Left renal pelvis (tissue), 4 donors: ENCODE measurements around the gene RASL12. TPM values are rescaled to one million over a fixed set of nuclear protein-coding genes. Genes with fewer than 3 reads are reported as not detected.
"Not testable (repeated sequence)": the region's sequence is repeated elsewhere in the genome, so short reads cannot be mapped to it uniquely, and the experiment has no call there.

Source experiments
- DNase-seq, 4 donors: peaks; one replicate each; pipeline ENCODE4 v3.0.0-alpha.2; 2013; ENCODE audit warnings: low read depth in 4 of 4, low spot score in 3 of 4
- polyA plus RNA-seq, 4 donors: library from polyadenylated mRNA; unstranded; fragments of 120-200 nt; gene quantifications; one replicate each; pipeline ENCODE4 v1.2.1, GENCODE V29; 2013; ENCODE audit not compliant: insufficient read length in 4 of 4

The RASL12 gene, protein sequence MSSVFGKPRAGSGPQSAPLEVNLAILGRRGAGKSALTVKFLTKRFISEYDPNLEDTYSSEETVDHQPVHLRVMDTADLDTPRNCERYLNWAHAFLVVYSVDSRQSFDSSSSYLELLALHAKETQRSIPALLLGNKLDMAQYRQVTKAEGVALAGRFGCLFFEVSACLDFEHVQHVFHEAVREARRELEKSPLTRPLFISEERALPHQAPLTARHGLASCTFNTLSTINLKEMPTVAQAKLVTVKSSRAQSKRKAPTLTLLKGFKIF
- polyA plus RNA-seq = 10 to 100 TPM in 1 of 4 donors, 1 to 10 TPM in 3; 6.5 to 11.5 (median 7.5) TPM

DNA sequence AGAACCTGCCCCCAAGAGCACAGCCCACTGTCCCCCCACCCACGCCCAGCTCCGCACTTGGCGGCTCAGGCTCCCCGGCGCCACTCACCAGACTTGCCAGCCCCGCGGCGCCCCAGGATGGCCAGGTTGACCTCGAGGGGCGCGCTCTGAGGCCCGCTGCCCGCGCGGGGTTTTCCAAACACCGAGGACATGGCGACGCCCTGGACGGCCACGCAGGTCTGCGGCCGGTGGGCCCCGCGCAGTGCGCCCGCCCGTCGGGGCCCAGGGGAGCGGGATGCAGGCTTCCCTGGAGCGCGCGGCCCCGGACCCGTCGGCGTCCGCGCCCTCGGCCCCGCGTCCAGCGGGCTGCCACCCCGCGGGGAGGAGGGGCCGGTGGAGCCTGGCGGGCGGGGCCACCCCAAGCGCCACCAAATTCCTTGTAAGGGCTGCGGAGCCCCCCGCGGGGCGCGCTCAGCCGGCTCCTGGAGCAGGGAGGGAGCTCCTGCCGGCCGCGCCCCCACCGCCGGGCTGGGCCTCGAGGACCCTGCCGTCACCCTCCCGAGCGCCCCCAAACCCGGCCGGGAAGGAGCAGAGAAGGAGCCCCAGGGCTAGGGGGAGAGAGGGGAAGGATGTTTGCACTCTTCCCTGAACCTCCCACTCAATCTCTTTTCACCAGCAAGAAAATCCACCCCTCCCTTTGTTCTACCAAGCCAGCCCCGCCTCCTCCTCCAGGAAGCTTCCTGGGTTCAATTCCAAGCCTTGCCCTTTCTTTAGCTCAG, at the start of gene RASL12:
Gene RASL12 (minus strand): TSS at position 347 of the 758 bp plus-strand sequence. CDS start 156 bp downstream, at position 191.
- DNase-seq = no peak

DNA sequence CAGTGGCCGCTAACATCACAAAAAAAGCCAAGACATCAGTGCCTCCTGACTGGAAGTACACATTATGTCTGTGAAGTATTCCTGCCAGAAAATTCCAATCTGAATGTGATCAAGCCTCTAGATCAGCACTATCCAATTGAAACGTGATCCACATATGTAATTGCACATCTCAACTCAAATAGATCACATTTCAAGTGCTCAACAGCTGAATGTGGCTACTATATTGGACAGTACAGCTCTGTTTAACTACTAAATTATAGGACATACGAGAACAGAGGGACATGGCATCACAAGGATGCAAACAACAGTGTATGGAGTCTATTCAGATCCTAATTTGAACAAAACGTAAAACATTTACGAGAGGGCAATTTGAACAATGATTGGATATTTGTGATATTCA, 47.8 kb upstream of the RASL12 start:
- no peak for DNase-seq

DNA sequence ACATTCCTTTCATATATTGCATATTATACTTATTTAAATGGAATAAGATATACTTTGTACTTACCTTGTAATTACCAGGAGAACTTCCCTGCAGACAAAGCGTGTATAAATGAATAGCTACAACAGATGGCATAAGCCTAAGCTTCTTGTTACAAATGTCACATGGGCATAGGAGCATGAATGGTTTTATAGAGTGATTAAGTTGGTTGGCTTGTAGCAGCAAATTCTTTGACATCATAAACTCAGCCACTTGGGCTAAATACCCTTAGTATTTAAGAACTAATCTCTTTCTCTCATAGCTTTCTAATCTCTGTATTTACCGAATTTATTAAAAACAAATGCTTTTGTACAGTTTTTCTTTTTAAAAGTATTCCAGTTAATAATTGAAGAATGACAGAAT, 47.3 kb upstream of the RASL12 start, which contains the start of gene UBAP1L:
Gene UBAP1L (minus strand): TSS at position 115 of the 400 bp plus-strand sequence. CDS start 8,985 bp downstream, outside the sequence.
- DNase-seq = no peak

DNA sequence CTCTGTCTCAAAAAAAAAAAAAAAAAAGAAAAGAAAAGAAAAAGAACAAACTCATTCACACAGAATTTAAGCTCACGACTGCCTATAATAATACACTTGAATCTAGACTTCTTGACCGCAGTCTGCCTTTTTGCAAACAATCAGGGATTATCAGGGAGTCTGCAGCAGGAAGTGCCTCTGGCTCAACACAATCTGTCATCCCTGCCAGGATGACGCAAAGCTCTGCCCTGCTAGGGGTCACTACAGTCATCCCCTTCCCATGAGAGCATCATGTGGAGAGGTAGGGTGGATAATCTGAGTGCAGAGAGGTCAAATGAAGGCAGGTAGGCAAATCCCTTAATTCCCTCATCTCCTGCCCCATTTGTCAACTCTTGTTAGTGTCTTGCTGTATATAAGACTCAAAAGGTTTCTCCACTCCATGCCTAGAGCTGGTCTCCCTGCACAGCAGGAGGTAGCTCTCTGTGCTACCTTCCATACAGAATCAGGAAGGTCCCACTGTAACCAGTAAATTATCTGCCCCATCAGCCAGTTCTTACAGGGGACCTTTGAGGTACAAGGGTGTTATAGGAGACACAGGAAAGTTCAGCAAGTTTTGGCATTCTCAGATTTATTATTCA, 43.0 kb upstream of the RASL12 start:
- DNase-seq = no peak

DNA sequence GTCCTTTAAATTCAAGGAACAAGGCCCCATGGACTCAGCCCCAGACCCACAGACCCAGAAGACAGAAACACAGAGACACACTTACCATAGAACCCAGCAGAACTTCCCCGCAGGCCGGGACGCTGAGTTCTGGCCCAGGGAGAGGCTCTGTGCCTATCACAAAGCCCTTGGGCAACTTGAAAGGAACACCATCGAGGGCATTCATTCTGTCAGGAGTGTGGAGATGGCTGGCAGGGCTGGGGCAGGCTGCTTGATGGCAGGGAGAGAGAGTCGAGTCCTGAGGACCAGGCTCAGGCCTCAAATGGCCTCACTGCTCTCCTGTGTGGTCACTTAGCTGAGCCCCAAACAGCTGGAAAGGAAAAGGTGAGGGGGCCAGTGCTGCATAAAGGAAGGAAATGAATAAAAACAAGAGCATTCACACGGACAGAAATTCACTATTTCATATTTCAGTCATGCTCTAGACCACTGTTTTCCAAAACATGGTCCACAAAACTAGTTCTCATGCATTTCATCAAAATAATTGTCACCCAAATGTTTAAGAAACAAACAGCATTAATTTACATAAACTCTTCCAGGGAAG, 38.3 kb upstream of the RASL12 start:
- no peak for DNase-seq

DNA sequence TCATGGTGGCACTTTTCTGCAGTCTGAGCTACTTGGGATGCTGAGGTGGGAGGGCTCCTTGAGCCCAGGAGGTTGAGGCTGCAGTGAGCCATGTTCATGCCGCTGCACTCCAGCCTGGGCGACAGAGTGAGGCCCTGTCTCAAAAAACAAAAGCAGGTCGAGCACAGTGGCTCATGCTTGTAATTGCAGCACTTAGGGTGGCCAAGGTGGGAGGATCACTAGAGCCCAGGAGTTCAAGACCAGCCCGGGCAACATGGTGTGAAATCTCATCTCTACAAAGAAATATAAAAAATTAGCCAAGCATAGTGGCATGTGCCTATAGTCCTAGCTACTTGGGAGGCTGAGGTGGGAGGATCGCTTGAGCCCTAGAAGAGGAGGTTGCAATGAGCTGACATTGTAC, 37.2 kb upstream of the RASL12 start:
- no peak for DNase-seq

DNA sequence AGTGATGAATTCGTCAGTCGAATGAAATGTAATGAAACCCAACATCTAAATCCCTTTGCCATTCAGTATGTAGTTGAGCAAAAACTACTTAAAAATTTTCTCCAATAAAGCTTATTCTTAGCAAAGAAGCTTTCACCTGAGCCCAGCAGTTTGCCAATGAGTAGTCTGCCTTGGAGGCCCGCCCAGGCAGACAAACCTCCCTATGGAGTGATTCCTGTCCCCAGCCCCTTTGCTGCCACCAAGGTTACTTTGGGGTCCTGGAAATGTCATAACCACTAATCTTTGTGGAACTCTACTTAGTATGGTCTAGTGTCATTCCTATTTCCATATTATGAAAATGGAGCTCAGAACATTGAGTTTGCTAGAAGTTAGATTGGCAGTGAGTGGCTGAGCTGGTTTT, 35.1 kb upstream of the RASL12 start:
- DNase-seq = no peak

DNA sequence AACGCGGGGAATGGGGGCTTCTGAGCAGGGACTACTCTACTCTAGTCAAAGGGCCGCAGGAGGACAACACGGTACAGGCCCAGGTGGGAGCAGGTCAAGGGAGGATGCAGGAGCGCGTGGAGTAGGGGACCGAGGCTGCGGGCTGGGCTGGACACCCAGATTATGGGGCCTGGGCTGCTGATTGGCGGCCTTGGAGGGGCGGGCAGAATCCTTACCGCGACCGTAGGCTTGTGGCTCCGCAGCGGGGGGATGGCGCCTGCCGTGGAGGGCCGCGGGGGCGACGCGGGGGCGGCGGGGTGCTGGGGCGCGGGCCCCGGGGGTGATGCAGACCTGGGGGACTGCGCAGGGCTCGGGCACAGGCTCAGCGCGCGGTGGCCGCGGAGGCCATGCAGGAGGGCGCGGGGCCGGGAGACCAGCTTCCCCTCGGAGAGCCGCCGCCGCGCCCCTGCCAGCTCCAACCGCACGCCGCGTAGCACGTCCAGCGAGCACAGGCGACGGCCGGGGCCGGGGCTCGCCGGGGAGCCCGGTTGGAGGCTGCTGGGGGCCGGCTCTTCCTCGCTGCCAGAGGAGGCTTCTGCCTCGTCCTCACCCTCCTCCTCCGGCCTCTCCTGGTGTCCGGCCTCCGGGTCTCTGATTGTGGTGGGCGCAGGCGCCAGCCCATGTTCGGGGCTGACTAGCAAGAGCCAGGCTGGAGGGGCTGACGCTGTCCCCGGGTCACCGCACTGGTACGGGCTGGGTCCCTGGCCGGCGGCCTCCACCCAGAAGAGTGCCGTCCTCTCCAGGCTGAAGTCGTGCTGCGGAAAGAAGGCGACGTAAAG, 34.3 kb upstream of the RASL12 start:
- no peak for DNase-seq

DNA sequence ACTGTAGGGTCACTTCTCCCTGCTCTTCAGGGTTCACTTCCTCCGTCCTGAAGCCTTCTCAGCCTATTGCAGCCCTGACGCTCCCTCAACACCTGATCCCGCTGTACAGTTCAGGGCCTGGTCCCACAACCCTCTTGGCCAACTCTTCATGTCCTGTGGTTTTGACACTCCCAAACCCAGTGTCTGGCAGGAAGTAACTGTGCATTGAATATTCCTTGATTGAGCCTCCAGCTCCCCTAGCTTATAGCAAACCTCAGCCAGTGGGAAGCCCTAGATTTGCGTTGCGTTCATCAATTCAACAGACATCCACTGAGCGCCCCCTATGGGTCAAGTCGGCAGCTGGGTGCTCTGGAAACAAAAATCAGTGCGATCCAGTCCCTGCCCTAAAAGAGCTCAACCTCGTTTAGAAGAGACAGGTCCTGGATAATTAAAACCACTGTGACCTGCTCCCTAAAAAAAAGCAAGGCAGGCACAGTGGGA, 33.7 kb upstream of the RASL12 start:
- DNase-seq = peak; percentile 53 to 67 (median 66)

DNA sequence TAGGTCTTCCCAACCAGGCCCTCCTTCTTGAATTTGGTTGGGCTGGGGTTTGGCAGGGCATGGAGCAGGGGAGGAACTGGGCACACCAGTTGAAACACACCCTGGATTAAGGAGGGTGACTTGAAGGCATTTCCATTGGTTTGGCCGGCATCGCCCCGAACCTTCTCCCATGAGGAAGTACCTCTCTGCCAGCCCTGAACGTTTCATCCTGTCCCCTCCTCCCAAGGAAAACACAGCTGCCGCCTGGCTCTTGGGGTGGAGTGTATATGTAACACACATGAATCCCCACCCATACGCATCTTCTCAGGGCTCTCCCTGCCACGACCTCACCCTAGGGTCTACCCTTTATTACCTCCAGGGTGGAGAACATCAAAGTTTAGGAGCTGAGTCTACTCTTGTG, 32.7 kb upstream of the RASL12 start:
- DNase-seq = no peak

DNA sequence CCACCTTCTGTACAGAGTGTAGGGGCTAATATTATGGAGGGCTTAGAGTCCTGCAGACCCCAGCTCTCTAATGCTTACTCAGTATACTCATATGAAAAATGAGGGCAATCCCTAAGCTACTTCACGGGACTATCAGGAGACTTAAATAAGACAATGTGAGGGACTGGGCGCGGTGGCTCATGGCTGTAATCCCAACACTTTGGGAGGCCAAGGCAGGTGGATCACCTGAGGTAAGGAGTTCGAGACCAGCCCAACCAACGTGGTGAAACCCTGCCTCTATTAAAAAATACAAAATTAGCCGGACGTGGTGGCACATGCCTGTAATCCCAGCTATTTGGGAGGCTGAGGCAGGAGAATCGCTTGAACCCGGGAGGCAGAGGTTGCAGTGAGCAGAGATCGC, 32.0 kb upstream of the RASL12 start:
- DNase-seq = not testable (repeated sequence)

DNA sequence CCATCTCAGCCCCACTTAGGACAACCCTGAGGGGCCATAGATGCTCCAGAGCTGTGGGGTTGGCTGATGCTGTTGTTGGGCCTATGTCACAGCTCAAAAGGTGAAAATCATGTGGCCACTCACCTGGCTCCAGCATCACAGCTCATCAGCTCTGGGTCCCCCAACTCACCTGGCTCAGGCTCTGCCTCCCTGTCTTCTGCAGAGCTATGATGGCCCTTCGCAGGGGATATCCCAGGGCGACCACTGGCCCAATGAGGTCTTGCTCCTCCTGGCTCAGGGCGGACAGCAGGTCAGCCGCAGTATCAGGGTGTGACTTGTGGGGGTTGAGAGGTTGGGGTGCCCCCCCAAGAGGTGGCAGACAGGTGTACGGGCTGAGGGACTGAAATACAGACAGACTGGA, 31.5 kb upstream of the RASL12 start:
- DNase-seq = no peak

DNA sequence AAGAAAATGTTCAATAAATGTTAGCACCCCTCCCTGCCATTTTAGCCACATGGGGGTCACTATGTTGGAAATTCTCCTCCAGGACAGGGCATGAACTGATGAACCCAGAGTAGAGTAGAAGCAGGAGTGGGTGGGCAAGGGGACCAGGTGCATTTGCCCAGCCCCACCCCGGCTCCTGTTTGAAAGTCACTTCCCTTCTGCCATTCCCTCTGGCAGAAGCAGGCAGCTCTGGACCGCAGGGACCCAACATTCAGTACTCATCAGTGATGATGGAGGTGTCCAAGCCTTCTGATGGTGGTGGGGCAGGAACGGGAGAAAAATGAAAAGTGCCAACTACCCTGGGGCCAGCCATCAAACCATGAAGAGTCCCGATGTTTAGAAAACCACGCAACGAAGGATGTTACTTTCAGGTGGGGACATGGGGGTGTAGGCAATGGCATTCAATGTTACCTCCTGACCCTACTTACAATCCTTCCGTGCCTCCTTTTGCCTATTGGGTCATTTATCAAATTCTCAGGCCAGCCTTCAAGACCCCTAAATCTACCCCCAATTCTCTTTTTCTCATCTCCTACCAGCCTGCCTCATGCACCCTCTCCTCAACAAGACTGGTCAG, 30.0 kb upstream of the RASL12 start:
- no peak for DNase-seq

DNA sequence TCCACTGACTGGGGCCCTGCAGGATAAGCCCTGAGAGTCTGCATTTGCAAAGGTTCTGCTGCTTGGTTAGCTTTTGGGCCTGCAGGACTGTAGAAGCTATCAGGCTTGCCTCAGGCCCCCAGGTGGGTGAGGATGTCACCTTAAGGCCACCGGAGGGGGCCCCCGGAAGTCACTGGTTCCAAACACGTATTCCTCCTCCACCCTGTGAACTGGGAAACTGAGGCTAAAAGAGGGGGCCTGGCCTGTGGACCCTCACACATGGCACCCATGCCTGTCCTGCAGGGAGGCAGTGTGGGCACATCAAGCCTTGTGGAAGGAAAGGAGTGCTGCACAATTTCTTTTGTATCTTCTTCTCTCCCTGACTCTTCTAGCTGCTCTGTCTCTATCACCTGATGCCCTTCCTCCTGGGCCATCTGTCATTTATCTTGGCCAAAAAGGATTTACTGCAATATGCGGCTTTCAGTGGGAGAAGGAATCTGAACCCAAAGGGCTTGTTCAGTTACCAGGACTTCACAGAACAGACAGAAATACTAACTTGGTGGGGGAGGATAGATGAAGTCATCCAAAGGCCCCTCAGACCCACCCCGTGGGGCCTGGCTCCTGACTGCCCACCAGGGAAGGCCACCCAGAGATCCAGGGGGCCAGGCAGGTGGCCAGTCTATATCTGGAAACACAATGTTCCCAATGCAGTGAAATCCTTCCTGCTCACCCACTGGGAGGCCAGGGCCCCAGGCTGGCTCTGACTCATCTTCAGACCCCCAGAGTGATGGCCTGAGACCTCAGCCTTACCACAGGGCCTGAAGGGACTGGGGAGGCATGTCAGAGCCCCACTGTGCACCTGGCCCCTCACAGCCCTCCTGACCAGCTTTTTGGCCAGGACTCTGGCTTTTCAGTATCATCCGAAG, 28.9 kb upstream of the RASL12 start:
- no peak for DNase-seq

DNA sequence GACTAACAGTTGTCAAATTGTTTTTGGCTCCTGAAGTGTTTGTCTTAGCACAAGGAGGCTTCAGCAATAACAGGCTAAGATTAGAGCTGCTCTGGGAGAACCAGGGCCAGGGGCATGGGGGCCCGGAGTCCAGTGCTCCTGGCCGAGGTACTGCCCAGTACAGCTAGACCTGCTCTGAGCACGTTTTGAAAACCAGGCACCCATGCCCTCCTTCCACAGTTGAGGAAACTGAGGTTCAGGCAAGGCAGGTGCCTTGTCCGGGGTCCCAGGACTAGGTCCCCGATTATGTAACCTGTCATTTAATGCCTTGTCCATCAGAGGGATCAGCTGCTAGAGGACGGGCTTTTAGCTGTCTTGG, 27.9 kb upstream of the RASL12 start:
- no peak for DNase-seq

DNA sequence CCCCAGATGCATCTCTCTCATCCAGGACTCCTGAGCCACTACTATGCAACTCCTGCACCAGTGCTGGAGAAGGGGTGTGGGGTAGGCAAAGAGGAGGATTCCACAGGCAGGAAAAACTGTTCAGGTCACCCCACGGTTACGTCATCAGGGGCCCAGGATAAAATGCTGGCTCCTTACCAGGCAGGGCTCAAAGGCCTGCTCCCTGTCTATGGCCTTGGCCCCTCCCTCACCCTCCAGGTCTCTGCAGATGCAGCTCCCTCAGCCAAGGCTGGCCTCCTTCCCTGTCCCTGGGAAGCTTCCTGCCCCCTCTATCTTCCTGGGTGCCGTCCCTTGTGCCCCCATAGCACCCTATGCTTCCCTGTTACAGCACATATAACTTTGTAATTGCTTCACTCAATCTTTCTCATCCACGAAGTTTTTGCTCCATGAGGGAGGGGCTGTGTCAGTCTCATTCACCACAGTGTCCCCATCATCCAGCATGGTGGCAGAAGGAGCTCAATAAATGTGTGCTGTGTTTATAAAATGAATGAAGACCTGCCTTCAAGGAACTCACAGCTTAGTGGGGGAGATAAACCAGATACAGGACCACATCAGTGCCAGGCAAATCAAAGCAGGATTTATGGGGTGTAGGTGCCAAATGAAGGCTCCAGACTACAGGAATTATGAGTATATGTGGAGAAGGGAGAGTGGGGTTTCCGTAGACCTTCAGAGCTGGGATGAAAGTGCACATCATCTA, 27.4 kb upstream of the RASL12 start:
- DNase-seq = no peak

DNA sequence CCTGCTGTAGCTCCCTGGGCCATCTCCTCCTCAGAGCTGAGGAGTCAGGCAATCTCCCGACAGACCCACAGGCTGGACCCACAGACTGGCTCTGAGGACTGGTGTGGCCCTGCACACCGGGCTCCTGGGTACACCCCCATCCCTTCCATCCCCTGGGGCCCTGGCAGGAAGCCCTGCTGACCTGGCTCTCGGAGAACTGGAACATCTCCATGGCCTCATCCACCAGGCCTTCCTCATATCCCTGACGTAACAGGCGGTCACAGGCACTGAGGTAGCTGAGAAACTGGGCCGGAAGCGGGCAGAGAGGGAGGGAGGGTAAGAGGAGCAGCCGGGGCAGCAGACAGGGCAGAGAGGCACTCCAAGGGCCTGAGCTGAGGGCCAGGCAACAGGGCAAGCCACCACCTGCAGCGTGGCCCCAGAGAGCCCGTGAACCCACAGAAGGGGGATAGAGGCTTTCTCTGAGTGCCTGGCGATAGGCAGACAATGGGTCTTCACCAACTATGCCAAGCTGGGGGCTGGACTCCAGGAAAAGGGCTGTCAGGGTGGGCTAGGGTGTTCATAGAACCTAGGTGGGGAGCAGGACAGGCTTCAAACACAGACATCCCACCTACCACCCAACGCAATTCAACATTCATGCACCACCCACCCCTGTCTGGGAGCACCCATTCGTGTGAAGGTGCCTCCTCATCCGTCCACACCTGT, 26.7 kb upstream of the RASL12 start:
- no peak for DNase-seq

DNA sequence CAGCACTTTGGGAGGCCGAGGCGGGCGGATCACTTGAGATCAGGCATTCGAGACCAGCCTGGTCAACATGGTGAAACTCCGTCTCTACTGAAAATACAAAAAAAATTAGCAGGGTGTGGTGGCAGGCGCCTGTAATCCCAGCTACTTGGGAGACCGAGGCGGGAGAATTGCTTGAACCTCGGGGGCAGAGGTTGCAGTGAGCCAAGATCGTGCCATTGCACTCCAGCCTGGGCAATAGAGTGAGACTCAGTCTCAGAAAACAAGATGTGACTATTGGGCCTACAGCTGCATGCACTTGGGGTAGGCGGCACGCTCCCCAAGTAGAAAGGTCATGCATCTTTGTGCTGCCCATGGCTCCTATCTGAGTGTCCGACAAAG, 26.0 kb upstream of the RASL12 start:
- DNase-seq = not testable (repeated sequence)
